Measurements from ENCODE around the gene SRP14.
A peak's percentile ranks its signal among the peaks of the same experiment; 100 is the strongest.

Gene SRP14

GRCh38 chr15:40072216-40072990 is 33.4 kb upstream of the SRP14 start:
- H3K4me3 ChIP-seq (replicated peaks; ENCODE audit: low read depth, low read length) = no peak overlapping the region
- no peak for TF ChIP-seq CTCF (IDR thresholded peaks at IDR 0.05; ENCODE audit: low read length, missing control alignments)
- no peak for DNase-seq (ENCODE audit: low read depth)

- no peak for TF ChIP-seq CTCF (IDR thresholded peaks at IDR 0.05; ENCODE audit: low read length, missing control alignments)
- DNase-seq (ENCODE audit: low read depth) = no peak
Observed at GRCh38 chr15:40070608-40071218, 31.7 kb upstream of the SRP14 start.

DNA sequence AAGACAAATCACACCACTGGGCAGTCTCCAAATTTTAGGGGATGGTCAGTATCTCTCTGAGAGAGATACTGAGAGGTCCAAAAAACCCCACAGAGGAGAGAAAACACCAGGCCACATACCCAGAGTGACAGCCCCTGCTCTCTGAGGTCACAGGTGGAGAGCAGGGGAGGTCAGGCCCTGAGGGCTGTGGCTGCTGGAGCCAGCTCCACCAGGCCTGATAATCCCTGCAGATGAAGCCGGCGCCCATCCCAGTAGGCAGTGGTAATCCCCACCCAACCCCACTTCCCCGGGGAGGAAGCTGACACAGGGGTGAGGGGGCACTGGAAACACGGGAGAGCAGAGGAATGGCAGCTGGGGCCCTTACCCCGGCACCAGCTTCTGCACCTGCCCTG is 31.2 kb upstream of the SRP14 start:
- no peak for DNase-seq (ENCODE audit: low read depth)
- TF ChIP-seq CTCF (IDR thresholded peaks at IDR 0.05; ENCODE audit: low read length, missing control alignments) = no peak
- H3K4me3 ChIP-seq (replicated peaks; ENCODE audit: low read depth, low read length) = no peak overlapping the region

More at GRCh38 chr15:40070608-40071218, 31.7 kb upstream of the SRP14 start:
- no peak overlapping the region for H3K4me3 ChIP-seq (replicated peaks; ENCODE audit: low read depth, low read length)

DNA sequence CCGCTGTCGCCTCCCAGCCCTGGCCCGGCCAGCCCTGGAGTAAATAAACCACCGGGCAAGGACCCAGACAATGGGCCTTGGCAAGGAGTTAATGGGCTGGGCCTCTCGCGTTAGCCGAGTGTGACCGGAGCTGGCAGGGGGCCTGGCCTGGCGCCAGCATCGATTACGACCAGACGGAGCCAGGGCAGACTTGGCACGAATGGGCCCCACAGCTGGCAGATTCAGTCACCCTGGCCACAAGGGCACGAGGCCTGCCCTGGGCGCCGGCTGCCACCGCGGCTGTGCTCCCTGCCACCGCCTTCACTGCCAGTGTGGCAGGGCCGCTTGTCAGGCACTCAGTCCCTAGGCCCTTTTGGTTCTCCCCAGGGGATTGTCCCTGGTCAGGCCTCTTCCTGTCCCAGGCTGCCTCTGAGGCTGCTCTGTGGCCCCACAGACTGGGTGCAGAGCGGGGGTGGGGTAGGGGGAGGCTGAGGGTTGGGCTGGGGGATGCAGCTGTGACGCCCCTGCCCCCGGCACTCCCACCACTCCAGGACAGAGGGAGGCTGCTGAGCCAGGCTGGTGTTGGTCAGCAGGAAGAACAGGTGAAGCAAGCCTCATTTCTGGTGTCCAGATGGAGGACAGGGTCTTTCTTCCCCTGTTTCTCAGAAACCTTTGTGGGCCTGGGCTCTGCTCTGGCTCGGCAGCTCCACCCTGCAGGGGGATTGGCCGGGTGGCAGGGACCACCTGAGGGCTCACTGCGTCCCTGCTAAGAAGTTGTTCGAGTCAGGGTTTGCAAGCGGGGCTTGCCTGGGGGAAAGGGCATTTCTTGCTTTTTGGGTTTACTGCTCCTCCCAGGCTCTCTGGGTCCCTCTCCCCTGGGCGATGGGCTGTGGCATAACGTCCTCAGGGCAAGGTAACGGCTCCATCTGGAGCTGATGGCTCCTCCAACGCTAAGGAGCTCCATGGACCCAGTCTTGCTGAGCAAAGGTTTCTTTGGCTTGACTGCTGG is 30.5 kb upstream of the SRP14 start:
- peak; percentile 68 for DNase-seq (ENCODE audit: low read depth)
- H3K4me3 ChIP-seq (replicated peaks; ENCODE audit: low read depth, low read length) = no peak overlapping the region
- no peak for TF ChIP-seq CTCF (IDR thresholded peaks at IDR 0.05; ENCODE audit: low read length, missing control alignments)

DNA sequence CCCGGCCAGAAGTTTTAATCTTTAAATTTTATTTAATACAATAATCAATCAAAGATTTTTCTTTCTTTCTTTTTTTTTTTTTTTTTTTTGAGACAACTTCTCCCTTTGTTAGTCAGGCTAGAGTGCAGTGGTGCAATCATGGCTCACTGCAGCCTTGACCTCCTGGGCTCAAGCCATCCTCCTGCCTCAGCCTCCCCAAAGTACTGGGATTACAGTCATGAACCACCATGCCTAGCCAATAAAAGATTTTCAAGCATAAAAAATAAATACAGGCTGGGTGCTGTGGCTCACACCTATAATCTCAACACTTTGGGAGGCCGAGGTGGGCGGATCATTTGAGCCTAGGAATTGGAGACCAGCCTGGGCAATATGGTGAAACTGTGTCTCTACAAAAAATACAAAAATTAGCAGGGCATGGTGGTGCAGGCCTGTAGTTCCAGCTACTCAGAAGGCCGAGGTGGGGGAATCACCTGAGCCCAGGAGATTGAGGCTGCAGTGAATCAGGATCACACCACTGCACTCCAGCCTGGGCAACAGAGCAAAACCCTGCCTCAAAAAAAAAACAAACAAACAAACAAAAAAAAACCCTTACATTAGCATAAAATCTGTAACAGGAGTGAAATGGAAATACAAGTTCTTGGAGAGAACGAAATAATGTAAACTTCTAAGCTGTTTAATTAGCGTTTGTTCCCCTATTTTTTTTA is 29.1 kb upstream of the SRP14 start:
- no peak overlapping the region for H3K4me3 ChIP-seq (replicated peaks; ENCODE audit: low read depth, low read length)
- TF ChIP-seq CTCF (IDR thresholded peaks at IDR 0.05; ENCODE audit: low read length, missing control alignments) = no peak
- no peak for DNase-seq (ENCODE audit: low read depth)

DNA sequence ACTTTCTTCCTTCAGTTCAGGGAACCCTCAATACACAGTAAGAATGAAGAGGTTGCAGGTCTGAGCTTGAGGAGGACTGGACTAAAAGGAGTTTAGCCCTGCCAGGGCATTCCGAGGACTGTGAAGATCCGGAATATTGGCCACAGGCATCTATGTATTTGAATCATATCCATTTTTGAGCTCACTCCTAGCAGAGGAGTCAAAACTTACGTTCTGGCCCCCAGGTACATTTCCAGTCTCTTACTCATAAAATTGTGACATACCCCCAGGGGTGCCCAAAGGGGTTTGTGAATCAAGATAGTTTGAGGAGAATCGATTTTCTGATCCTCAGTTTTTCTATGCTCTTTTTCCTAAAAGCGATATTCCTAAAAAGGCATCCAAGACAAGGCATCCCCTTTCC is 27.6 kb upstream of the SRP14 start:
- no peak overlapping the region for H3K4me3 ChIP-seq (replicated peaks; ENCODE audit: low read depth, low read length)
- TF ChIP-seq CTCF (IDR thresholded peaks at IDR 0.05; ENCODE audit: low read length, missing control alignments) = no peak
- DNase-seq (ENCODE audit: low read depth) = no peak
